Activated naive CD4-positive, alpha-beta T cell treated with anti-CD3 and anti-CD28 coated beads for 36 hours (primary cell): Measurements from ENCODE around the gene SLC1A6. TPM values are rescaled to one million over a fixed set of nuclear protein-coding genes. Genes with fewer than 3 reads are reported as not detected.
"Not testable (repeated sequence)": the region's sequence is repeated elsewhere in the genome, so short reads cannot be mapped to it uniquely, and the experiment has no call there.

Experiments
- CTCF ChIA-PET: fragments of 350-600 bp; sonication (Branson Sonifier 250); formaldehyde crosslinking; loops from one replicate; lab custom pipeline; 2021; ENCODE audit warnings: antibody characterized with exemption; lab: Charles Lee
- DNase-seq: peaks from one replicate; pipeline ENCODE4 v3.0.0-alpha.2; 2020
- H3K27ac Mint-ChIP-seq: one replicate; pipeline ENCODE4 v1.8.0; 2021; ENCODE audit warnings: mild to moderate bottlenecking, mixed read lengths
- H3K27me3 Mint-ChIP-seq: one replicate; pipeline ENCODE4 v1.8.0; 2021; ENCODE audit warnings: low read depth, mixed read lengths
- H3K36me3 Mint-ChIP-seq: one replicate; pipeline ENCODE4 v1.8.0; 2021; ENCODE audit warnings: low read depth, mixed read lengths
- H3K4me1 Mint-ChIP-seq: one replicate; pipeline ENCODE4 v1.8.0; 2021; ENCODE audit warnings: low read depth, mixed read lengths
- H3K4me3 Mint-ChIP-seq: one replicate; pipeline ENCODE4 v1.8.0; 2021; ENCODE audit warnings: mild to moderate bottlenecking, moderate library complexity, mixed read lengths
- H3K9me3 Mint-ChIP-seq: one replicate; pipeline ENCODE4 v1.8.0; 2021; ENCODE audit warnings: mixed read lengths
- intact Hi-C: fragments of 100-400 bp; cut with micrococcal nuclease; formaldehyde crosslinking; loops from one replicate; pipeline ENCODE4 v1.15.1; 2023
- total RNA-seq, 2 experiments: library from RNA; stranded (reverse); gene quantifications; one replicate each; pipeline ENCODE4 v1.2.3, GENCODE V29; 2021

SLC1A6 gene
- total RNA-seq, 2 experiments from 2014 or later, result not detected

DNA sequence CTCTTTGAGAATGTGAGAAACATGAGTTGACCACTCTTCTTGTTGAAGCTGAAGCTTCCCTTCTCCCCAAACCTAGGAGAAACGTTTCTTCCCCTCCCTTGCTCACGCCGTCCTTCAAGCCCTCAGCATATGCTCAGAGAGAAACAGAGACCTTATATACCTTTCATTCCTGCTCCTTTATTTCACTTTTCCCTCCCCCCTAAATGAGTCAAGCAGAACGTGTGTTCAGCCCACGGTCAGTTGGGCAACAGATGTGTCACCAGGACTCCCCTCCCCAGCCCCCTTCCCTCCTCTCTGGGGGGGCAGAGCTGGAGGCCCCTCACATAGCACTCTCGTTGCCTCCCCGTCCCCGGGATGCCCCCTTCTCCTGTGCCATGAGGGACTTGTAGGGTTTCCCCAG, 29.8 kb downstream of the SLC1A6 start:
- H3K4me3 Mint-ChIP-seq, result no peak overlapping the region
- intact Hi-C loops, result no loop called here
- H3K9me3 Mint-ChIP-seq, result no peaks in the 10 kb centered on the region

DNA sequence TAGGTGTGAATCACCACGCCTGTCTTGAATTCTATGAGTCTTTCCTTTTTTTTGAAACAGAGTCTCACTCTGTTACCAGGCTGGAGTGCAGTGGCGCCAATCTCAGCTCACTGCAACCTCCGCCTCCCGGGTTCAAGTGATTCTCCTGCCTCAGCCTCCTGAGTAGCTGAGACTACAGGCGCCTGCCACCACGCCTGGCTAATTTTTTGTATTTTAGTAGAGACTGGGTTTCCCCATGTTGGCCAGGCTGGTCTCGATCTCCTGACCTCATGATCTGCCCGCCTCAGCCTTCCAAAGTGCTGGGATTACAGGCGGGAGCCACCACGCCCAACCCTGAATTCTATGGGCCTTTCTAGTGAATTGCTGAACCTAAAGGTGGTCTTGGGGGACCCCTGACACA, 30.3 kb downstream of the SLC1A6 start:
- not testable (repeated sequence) for H3K27ac Mint-ChIP-seq
- CTCF ChIA-PET, result interaction anchor here (0.7 kb wide), 1 partner anchor 18 kb away, joined by 3 read pairs; no protein-coding TSS in a partner anchor

More for the DNA sequence above, 29.8 kb downstream of the SLC1A6 start:
- no peak for DNase-seq
- H3K27ac Mint-ChIP-seq, result no peak overlapping the region
- no peaks in the 10 kb centered on the region for H3K36me3 Mint-ChIP-seq
- no peaks in the 10 kb centered on the region for H3K27me3 Mint-ChIP-seq
- no peaks in the 10 kb centered on the region for H3K4me1 Mint-ChIP-seq
- CTCF ChIA-PET, result no interaction called here

DNA sequence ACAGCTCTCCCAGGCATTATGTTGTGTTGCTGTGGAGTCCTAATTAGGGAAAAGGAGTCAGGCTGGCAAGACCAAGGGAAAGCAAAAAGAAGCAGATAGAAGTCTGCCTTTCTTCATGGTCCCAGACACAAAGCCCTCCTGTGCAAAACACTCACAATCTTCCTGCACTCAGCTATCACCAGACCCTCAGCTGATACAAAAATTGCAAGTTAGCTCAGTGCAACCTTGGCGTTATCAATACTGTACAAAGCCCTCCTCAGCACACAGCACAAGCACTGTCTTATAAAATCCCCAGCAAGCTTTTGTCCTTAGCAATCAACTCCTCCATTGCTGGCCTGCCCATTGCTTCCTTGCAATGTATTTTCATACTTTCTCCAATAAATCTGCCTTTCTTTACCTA, 35.2 kb downstream of the SLC1A6 start:
- intact Hi-C loops, result no loop called here
- no peaks in the 10 kb centered on the region for H3K9me3 Mint-ChIP-seq
- H3K36me3 Mint-ChIP-seq, result no peaks in the 10 kb centered on the region
- no peak overlapping the region for H3K27ac Mint-ChIP-seq
- H3K27me3 Mint-ChIP-seq, result no peaks in the 10 kb centered on the region
- DNase-seq, result no peak
- no peak overlapping the region for H3K4me3 Mint-ChIP-seq
- peaks cover 7% of the 10 kb centered on the region for H3K4me1 Mint-ChIP-seq
- CTCF ChIA-PET, result interaction anchor here (0.6 to 1.0 kb wide), 3 partner anchors 205 to 388 kb away, joined by 3 read pairs; no protein-coding TSS in a partner anchor

More for the DNA sequence above, 30.3 kb downstream of the SLC1A6 start:
- H3K9me3 Mint-ChIP-seq, H3K27me3 Mint-ChIP-seq, intact Hi-C loops, H3K36me3 Mint-ChIP-seq, H3K4me3 Mint-ChIP-seq, H3K4me1 Mint-ChIP-seq, DNase-seq: not testable (repeated sequence)

DNA sequence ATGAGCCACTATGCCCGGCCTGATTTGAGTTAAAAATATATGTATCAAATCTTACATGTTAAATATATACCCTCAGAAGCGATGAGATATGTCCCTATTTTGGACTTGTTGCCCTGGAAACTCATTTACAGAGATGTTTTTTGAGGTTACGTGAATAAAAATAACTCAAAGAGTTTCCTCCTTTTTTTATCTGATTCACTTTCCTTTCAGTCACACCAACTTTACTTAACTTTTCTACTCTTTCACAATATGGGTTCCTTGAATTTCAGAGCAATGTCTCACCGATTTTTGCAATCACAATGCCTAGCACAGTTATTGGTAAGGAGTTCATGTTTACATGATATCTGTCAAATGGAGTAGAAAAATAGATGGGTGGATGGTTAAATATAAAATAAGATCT, 36.1 kb downstream of the SLC1A6 start:
- CTCF ChIA-PET, result interaction anchor here (1.0 kb wide), 1 partner anchor 206 kb away, joined by 3 read pairs; no protein-coding TSS in a partner anchor
- no peak for DNase-seq
- no peaks in the 10 kb centered on the region for H3K27me3 Mint-ChIP-seq
- H3K4me1 Mint-ChIP-seq, result peaks cover 7% of the 10 kb centered on the region
- intact Hi-C loops, result no loop called here
- no peaks in the 10 kb centered on the region for H3K9me3 Mint-ChIP-seq
- H3K27ac Mint-ChIP-seq, result no peak overlapping the region
- H3K4me3 Mint-ChIP-seq, result no peak overlapping the region
- no peaks in the 10 kb centered on the region for H3K36me3 Mint-ChIP-seq

DNA sequence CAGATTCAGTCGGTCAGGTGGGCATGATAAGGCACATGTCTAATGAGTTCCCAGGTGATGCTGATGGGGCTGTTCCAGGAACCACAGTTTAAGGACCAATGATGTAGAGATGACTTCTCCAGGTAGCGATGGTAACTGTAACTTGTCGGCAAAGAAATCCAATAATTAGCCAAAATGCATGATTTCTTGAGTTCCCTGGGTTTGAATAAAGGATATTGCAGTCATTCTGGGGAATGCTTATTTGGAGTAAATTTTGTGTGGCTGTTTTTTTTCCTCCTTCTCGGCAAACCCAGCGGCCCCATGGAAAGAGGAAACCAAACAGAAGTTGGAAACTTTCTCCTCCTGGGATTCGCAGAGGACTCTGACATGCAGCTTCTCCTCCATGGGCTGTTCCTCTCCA, 38.5 kb downstream of the SLC1A6 start, which contains the start of gene OR7C2:
Gene OR7C2 (plus strand): TSS at position 301 of the 400 bp plus-strand sequence. CDS start 0 bp downstream, at position 301.
- H3K27ac Mint-ChIP-seq, result no peak within 1 kb of the TSS
- intact Hi-C loops, result no loop called here
- no peaks in the 10 kb centered on the region for H3K9me3 Mint-ChIP-seq
- no peaks in the 10 kb centered on the region for H3K36me3 Mint-ChIP-seq
- CTCF ChIA-PET, result no interaction called here
- H3K4me1 Mint-ChIP-seq, result peaks cover 7% of the 10 kb centered on the region
- DNase-seq, result no peak
- H3K27me3 Mint-ChIP-seq, result peaks cover under 1% of the 10 kb centered on the region
- no peak within 1 kb of the TSS for H3K4me3 Mint-ChIP-seq

DNA sequence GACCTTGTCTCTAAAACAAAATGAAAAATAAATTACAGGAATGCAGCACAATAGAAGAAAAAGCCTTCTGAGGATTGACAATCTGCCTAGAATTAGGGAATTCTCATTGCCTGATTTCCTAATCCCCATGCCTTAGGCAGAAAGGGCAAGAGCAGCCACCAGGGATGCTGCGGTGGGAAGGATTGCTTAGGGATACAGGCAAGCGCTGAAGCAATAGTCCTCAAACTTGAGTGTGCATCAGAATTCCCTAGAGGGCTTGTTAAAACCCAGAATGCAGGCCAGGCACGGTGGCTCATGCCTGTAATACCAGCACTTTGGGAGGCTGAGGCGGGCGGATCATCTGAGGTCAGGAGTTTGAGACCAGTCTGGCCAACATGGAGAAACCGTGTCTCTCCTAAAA, 39.4 kb downstream of the SLC1A6 start:
- intact Hi-C loops, result no loop called here
- H3K9me3 Mint-ChIP-seq, result no peaks in the 10 kb centered on the region
- DNase-seq, result no peak
- peaks cover 5% of the 10 kb centered on the region for H3K27me3 Mint-ChIP-seq
- CTCF ChIA-PET, result no interaction called here
- H3K27ac Mint-ChIP-seq, result no peak overlapping the region
- peaks cover 7% of the 10 kb centered on the region for H3K4me1 Mint-ChIP-seq
- no peak overlapping the region for H3K4me3 Mint-ChIP-seq
- no peaks in the 10 kb centered on the region for H3K36me3 Mint-ChIP-seq

DNA sequence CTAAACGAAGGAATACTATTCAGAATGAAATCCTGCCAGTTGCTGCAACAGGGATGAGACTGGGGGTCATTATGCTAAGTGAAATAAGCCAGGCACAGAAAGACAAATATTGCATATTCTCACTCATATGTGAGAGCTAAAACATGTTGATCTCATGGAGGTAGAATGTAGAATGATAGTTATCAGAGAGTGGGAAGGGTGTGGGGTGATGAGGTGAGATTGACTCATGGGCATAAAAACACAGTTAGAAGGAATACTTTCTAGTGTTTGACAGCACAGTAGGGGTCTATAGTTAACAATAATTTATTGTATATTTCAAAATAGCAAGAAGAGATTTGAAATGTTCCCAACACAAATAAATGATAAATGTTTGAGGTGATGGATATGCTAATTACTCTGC, 46.2 kb downstream of the SLC1A6 start:
- Mint-ChIP-seq H3K9me3 (peaks cover 3% of the 10 kb centered on the region), H3K4me1 (no peaks in the 10 kb centered on the region), H3K27ac (no peak overlapping the region), H3K4me3 (no peak overlapping the region), H3K27me3 (peaks cover 19% of the 10 kb centered on the region), H3K36me3 (no peaks in the 10 kb centered on the region)
- no peak for DNase-seq
- CTCF ChIA-PET, result no interaction called here
- intact Hi-C loops, result no loop called here

DNA sequence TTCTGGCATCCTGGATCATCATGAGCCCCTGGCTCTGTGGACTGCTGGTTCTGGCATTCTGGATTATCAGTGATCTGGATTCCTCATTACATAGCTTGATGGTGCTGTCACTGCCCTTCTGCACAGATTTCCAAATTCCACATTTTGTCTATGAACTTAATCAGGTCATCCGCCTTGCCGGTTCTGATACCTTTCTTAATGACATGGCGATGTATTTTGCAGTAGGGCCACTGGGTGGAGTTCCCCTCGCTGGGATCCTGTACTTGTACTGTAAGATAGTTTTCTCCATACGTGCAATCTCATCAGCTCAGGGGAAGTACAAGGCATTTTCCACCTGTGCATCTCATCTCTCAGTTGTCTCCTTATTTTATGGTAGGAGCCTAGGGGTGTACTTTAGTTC, 62.8 kb downstream of the SLC1A6 start:
- Mint-ChIP-seq H3K36me3 (no peaks in the 10 kb centered on the region), H3K4me3 (no peak overlapping the region), H3K4me1 (no peaks in the 10 kb centered on the region), H3K9me3 (peaks cover 6% of the 10 kb centered on the region), H3K27me3 (peaks cover 28% of the 10 kb centered on the region), H3K27ac (no peak overlapping the region)
- intact Hi-C loops, result no loop called here
- CTCF ChIA-PET, result no interaction called here
- DNase-seq, result no peak

DNA sequence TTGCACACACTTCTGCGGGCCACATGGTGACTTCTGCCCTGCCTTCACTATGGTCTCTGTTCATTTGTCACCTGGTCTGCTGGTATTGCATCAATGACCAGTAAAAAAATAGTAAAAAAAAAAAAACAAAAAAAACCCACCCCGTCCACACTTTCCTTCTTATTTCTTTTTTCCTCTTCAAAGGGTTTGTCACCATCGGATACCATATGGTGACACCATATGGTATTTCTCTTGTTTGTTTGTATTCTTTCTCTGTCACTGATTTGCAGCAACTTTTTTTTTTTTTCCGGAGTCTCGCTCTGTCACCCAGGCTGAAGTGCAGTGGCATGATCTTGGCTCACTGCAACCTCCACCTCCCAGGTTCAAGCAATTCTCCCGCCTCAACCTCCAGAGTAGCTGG, 64.5 kb downstream of the SLC1A6 start:
- no peak for DNase-seq
- intact Hi-C loops, result no loop called here
- CTCF ChIA-PET, result no interaction called here
- H3K4me3 Mint-ChIP-seq, result no peak overlapping the region
- H3K9me3 Mint-ChIP-seq, result peaks cover 6% of the 10 kb centered on the region
- no peak overlapping the region for H3K27ac Mint-ChIP-seq
- peaks cover 26% of the 10 kb centered on the region for H3K27me3 Mint-ChIP-seq
- no peaks in the 10 kb centered on the region for H3K36me3 Mint-ChIP-seq
- no peaks in the 10 kb centered on the region for H3K4me1 Mint-ChIP-seq

DNA sequence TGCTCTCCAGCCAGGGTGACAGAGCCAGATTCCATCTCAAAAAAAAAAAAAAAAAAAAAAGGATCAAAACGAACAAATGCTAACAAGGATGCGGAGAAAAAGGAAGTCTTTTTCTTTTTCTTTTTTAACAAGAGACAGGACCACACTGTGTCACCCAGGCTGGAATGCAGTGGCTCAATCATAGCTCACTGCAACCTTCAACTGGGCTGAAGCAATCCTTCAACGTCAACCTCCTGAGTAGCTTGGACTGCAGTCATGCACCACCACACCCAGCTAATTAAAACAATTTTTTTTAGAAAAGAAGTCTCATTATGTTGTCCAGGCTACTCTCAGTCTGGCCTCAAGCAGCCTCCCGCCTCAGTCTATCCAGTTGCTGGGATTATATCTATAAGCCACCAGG, 73.0 kb downstream of the SLC1A6 start:
- H3K36me3 Mint-ChIP-seq, result no peaks in the 10 kb centered on the region
- no peak for DNase-seq
- H3K4me1 Mint-ChIP-seq, result no peaks in the 10 kb centered on the region
- CTCF ChIA-PET, result interaction anchor here (0.7 kb wide), 1 partner anchor 31 kb away, joined by 3 read pairs; no protein-coding TSS in a partner anchor
- H3K9me3 Mint-ChIP-seq, result no peaks in the 10 kb centered on the region
- H3K4me3 Mint-ChIP-seq, result no peak overlapping the region
- intact Hi-C loops, result no loop called here
- peaks cover 13% of the 10 kb centered on the region for H3K27me3 Mint-ChIP-seq
- H3K27ac Mint-ChIP-seq, result no peak overlapping the region

DNA sequence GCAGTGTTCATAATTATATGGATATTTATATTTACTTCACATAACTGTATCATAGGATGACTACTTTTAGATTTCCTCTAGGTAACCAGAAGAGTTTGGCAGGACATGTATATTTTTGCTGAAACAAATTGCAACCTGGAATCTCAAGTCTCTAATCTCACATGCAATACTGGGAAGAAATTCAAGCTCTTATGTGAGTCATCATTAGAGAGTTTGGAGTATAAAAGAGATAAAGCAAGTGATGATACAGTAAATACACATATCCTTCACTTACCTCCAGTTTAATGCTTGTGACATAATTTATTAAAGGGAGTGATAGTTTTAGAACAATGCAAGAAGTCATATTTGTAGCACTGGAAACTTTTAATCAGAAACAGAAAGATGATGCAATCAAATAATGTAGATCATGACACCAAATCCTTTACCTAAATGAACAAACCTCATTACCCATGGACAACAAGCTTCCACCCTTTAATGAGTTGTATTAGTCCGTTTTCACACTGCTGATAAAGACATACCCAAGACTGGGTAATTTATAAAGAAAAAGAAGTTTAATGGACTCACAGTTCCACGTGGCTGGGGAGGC, 77.9 kb downstream of the SLC1A6 start:
- no peak overlapping the region for H3K27ac Mint-ChIP-seq
- no peaks in the 10 kb centered on the region for H3K4me1 Mint-ChIP-seq
- H3K27me3 Mint-ChIP-seq, result peaks cover 21% of the 10 kb centered on the region
- intact Hi-C loops, result no loop called here
- no peaks in the 10 kb centered on the region for H3K36me3 Mint-ChIP-seq
- H3K4me3 Mint-ChIP-seq, result no peak overlapping the region
- CTCF ChIA-PET, result no interaction called here
- no peaks in the 10 kb centered on the region for H3K9me3 Mint-ChIP-seq
- DNase-seq, result no peak
